Liver (tissue), 3 donors: ENCODE results near the gene BAHCC1.
A peak's percentile ranks its signal among the peaks of the same experiment; 100 is the strongest.

Experiments
- CTCF ChIP-seq: fragments of 150-350 bp; IDR thresholded peaks from 2 replicates; pipeline ENCODE4 v1.5.1; 2017; ENCODE audit warnings: improper control_type of control experiment, low read depth, low read length; ENCODE audit not compliant: missing input control
- HNF4A ChIP-seq, 2 donors: conservative IDR thresholded peaks; 2 replicates each; pipeline ENCODE4 v1.6.1; 2016; ENCODE audit warnings: antibody characterized with exemption in 2 of 2, mild to moderate bottlenecking in 2 of 2
- JUND ChIP-seq, 2 donors: IDR thresholded peaks; 2 replicates each; pipeline ENCODE4 v1.6.1; 2016; ENCODE audit warnings: antibody characterized with exemption in 2 of 2
- REST ChIP-seq: IDR thresholded peaks from 2 replicates; pipeline ENCODE4 v1.6.1; 2016; ENCODE audit warnings: antibody characterized with exemption, mild to moderate bottlenecking
- donor health status: healthy.
- donor health status: healthy.

DNA sequence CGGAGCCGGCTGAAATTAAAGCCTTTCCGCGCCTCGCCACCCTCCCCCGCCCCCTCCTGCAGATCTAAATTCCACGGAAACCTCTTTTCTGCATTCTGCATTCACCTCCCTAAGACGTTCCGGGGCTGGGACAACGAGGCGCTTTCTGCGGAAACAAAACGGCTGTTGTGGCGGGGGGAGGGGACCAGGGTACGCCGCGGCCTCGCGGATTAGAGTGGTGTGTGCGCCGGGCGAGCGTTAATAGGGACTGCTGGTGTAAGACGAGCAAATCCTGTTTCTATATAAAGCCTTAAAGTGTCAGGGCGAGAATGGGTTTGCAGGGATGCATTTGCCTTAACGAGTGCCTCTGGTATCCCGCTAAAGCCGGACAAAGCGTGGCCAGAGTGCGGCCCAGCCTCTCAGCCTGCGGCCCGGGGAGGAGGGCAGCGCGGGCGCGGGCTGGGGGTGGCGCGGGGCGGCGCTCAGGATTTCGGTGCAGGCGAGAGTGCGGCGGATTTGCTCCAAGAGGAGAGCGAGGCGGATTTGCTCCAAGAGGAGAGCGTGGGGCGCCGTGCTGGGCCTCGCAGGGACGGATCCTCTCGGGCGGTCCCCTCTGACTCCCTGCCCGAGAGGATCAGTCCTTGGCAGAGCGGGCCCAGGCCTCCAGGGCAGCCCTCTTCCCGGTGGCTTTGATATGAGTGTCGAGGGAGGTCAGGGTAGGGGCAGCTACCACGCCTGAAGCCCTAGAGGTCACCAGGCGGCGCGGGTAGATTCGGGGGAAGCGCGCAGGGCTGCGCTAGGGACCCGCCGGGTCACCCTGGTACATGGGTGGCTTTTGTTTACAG, 5.1 kb downstream of the BAHCC1 start:
- no peak for TF ChIP-seq HNF4A (conservative IDR thresholded peaks at IDR 0.05)
- peak; percentile 0 for TF ChIP-seq CTCF
- no peak for TF ChIP-seq JUND (IDR thresholded peaks at IDR 0.05)
- no peak for TF ChIP-seq REST
